GM21576 (cell line): ENCODE data around the gene EIF4H.
"Not testable (repeated sequence)": the region's sequence is repeated elsewhere in the genome, so short reads cannot be mapped to it uniquely, and the experiment has no call there.

Experiments
- ATAC-seq: cut with Tn5 transposase; IDR thresholded peaks from one replicate; pipeline ENCODE4 v1.9.1; 2021; ENCODE audit warnings: mild to moderate bottlenecking, moderate library complexity; ENCODE audit not compliant: unreplicated experiment

Gene EIF4H

DNA sequence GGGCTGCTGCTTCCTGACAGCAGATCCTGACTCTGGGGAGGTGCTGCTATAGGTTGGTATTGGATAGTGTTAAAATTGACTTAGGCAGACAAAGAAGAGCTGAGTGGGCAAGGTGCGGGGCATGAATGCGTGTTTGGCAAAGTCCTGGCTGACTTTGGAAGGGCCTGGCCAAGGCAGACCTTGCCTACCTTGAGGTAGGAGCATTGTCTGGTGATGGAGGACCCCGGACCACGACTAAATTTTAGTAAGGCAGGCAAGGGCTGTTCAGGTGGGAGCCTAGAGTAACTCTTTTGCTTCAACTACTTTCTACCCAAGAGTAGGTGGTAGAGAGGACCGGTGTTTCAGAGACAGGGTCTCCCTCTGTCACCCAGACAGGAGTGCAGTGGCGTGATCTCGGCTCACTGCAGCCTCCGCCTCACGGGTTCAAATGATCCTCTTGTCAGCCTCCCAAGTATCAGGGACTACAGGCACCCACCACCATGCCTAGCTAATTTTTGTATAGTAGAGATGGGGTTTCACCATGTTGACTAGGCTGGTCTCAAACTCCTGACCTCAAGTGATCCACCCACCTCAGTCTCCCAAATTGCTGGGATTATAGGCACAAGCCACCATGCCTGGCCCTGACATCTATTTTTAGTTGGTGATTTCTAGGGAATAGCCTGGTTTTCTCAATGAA is 23.4 kb downstream of the EIF4H start:
- ATAC-seq = no peak

GRCh38 chr7:74199551-74200355 is 25.6 kb downstream of the EIF4H start:
- no peak for ATAC-seq

GRCh38 chr7:74202841-74203556 is 28.8 kb downstream of the EIF4H start:
- no peak for ATAC-seq

GRCh38 chr7:74203956-74204618 is 29.9 kb downstream of the EIF4H start:
- ATAC-seq = no peak

DNA sequence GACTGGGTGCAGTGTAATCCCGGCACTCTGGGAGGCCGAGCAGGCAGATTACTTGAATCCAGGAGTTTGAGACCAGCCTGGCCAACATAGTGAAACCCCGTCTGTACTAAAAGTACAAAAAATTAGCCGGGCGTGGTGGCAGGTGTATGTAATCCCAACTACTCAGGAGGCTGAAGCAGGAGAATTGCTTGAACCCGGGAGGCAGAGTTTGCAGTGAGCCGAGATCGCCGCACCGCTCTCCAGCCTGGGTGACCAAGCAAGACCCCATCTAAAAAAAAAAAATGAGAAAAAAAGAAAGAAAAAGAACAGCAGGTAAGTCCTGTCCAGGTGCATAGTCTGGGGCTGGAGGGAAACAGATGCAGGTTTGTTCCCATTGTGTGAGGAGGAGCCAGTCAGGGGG is 31.9 kb downstream of the EIF4H start:
- ATAC-seq = not testable (repeated sequence)

GRCh38 chr7:74206589-74207120 is 32.5 kb downstream of the EIF4H start:
- no peak for ATAC-seq

- ATAC-seq = no peak
Observed at GRCh38 chr7:74207586-74207985, 33.4 kb downstream of the EIF4H start.

- not testable (repeated sequence) for ATAC-seq
Observed at GRCh38 chr7:74208241-74208640, 34.1 kb downstream of the EIF4H start.

DNA sequence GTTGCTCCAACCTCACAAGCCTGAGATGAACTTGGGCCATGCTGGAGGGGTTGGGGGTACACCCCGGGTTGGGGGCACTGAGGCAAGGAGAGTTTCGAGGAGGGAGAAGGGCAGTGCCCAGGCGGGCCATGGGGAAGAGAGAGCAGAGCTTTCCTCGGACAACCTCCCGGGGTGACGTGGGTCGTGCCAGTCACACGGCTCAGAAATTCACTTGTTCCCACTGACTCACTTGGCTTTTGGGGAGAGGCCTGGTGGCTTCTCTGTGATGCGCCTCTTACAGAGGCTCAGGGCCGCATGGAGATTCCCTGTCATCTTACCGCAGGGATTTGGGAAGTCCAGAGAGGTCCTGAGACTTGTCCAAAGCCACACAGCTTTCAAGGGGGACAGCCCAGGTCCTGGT is 38.5 kb downstream of the EIF4H start:
- no peak for ATAC-seq

- no peak for ATAC-seq
Observed at GRCh38 chr7:74214816-74215630, 40.9 kb downstream of the EIF4H start.

GRCh38 chr7:74215921-74216320 is 41.8 kb downstream of the EIF4H start:
- no peak for ATAC-seq

- ATAC-seq = no peak
Observed at GRCh38 chr7:74216361-74216761, 42.2 kb downstream of the EIF4H start.

- peak; percentile 48 for ATAC-seq
Observed at GRCh38 chr7:74217455-74218342, 43.5 kb downstream of the EIF4H start.

DNA sequence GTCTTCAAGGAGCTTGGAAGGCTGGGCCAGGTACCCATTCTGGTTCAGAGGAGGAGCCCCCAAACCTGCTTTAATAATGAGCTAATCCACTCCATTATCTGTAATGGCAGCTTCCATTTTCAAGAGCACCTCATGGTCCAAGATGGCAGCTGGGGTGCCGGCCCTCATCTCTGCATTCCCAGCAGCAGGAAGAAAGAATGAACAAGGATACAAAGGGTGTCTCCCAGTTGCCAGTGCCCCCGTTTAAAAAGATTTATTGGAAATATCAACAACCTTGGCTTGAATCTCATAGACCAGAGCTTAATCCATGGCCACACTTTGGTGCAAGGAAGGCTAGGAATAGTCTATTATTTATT is 44.2 kb downstream of the EIF4H start:
- no peak for ATAC-seq

- no peak for ATAC-seq
Observed at GRCh38 chr7:74219416-74219815, 45.3 kb downstream of the EIF4H start.

GRCh38 chr7:74220229-74220628 is 46.1 kb downstream of the EIF4H start:
- no peak for ATAC-seq

DNA sequence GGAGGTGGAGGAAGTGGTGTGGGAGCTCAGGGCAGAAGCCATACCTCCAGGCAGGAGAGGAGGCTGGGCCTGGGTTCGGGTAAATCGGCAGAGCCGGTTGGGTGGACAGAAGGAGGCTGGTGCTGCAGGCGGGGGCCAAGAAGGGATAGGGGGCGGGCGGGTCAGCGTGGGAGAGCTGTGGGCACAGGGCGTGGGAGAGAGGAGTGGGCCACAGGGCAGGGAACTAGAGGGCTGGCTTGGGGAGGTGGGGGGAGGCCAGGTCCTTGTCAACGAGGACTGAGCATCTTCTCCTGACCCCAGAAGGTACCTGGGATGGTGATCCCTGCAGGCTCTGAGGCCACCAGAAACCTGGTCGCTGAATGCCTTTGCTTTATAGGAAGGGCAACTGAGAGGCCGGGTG is 47.6 kb downstream of the EIF4H start:
- no peak for ATAC-seq

- no peak for ATAC-seq
Observed at GRCh38 chr7:74222851-74223710, 48.9 kb downstream of the EIF4H start.
